ENCODE data around the gene CUX1.
"Not testable (repeated sequence)": the region's sequence is repeated elsewhere in the genome, so short reads cannot be mapped to it uniquely, and the experiment has no call there.

The CUX1 gene

GRCh38 chr7:102047167-102047566 lies 229.7 kb downstream of the CUX1 start:
- TF ChIP-seq, protein P1, sequence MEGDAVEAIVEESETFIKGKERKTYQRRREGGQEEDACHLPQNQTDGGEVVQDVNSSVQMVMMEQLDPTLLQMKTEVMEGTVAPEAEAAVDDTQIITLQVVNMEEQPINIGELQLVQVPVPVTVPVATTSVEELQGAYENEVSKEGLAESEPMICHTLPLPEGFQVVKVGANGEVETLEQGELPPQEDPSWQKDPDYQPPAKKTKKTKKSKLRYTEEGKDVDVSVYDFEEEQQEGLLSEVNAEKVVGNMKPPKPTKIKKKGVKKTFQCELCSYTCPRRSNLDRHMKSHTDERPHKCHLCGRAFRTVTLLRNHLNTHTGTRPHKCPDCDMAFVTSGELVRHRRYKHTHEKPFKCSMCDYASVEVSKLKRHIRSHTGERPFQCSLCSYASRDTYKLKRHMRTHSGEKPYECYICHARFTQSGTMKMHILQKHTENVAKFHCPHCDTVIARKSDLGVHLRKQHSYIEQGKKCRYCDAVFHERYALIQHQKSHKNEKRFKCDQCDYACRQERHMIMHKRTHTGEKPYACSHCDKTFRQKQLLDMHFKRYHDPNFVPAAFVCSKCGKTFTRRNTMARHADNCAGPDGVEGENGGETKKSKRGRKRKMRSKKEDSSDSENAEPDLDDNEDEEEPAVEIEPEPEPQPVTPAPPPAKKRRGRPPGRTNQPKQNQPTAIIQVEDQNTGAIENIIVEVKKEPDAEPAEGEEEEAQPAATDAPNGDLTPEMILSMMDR (IDR thresholded peaks at IDR 0.05; ENCODE audit: insufficient read depth, low read length, missing control alignments) = no peak
- DNase-seq (ENCODE audit: low read depth, low spot score) = no peak
- H3K4me3 ChIP-seq (ENCODE audit: low read depth, low read length) = no peak overlapping the region
- ChIA-PET POLR2A (no interaction called here), CTCF (interaction anchor here (1.5 kb wide), 1 partner anchor 359 kb away, joined by 3 read pairs; no protein-coding TSS in a partner anchor)

GRCh38 chr7:102049765-102050164 lies 232.3 kb downstream of the CUX1 start:
- TF ChIP-seq, protein P1 (IDR thresholded peaks at IDR 0.05; ENCODE audit: insufficient read depth, low read length, missing control alignments) = no peak
- no peak for DNase-seq (ENCODE audit: low read depth, low spot score)
- POLR2A ChIA-PET = no interaction called here
- CTCF ChIA-PET = interaction anchor here (1.7 kb wide), 1 partner anchor 13 kb away, joined by 4 read pairs; no protein-coding TSS in a partner anchor
- no peak overlapping the region for H3K4me3 ChIP-seq (ENCODE audit: low read depth, low read length)

- no peak for DNase-seq (ENCODE audit: low read depth, low spot score)
- TF ChIP-seq, protein P1 (IDR thresholded peaks at IDR 0.05; ENCODE audit: insufficient read depth, low read length, missing control alignments) = no peak
- CTCF ChIA-PET = no interaction called here
- POLR2A ChIA-PET = no interaction called here
- no peak overlapping the region for H3K4me3 ChIP-seq (ENCODE audit: low read depth, low read length)
These were observed 233.5 kb downstream of the CUX1 start for GRCh38 chr7:102050864-102051460.

DNA sequence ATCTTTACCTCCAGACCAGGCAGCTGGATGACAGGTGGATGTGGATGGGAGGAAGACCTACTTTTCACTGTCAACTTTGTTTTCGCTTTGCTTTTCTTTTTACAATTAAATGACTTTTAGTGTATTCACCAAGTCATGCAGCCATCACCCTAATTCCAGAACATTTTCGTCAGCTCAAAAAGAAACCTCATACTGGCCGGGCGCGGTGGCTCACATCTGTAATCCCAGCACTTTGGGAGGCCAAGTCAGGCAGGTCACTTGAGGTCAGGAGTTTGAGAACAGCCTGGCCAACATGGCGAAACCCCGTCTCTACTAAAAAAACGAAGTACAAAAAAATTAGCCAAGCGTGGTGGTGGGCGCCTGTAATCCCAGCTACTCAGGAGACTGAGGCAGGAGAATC lies 234.3 kb downstream of the CUX1 start:
- DNase-seq (ENCODE audit: low read depth, low spot score); CTCF ChIA-PET; POLR2A ChIA-PET; H3K4me3 ChIP-seq (ENCODE audit: low read depth, low read length): not testable (repeated sequence)

DNA sequence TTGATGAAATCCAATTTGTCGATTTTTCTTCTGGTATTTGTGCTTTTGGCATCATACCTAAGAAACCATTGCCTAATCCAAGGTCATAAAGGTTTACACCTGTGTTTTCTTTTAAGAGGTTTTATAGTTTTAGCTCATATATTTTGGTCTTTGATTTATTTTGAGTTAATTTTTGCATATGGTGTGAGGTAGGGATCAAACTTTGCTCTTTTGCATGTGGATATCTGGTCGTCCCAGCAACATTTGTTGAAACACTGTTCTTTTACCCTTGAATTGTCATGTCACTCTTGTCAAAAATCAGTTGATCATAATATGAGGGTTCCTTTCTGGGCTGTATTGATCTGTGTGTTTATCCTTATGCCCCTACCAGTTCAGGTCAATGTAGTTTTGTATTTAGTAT lies 236.7 kb downstream of the CUX1 start:
- CTCF ChIA-PET = no interaction called here
- TF ChIP-seq, protein P1 (IDR thresholded peaks at IDR 0.05; ENCODE audit: insufficient read depth, low read length, missing control alignments) = no peak
- H3K4me3 ChIP-seq (ENCODE audit: low read depth, low read length) = no peak overlapping the region
- POLR2A ChIA-PET = no interaction called here
- DNase-seq (ENCODE audit: low read depth, low spot score) = no peak

GRCh38 chr7:102055181-102055976 lies 238.0 kb downstream of the CUX1 start:
- no peak for DNase-seq (ENCODE audit: low read depth, low spot score)
- CTCF ChIA-PET = interaction anchor here (1.4 kb wide), 1 partner anchor 181 kb away, joined by 3 read pairs; no protein-coding TSS in a partner anchor
- TF ChIP-seq, protein P1 (IDR thresholded peaks at IDR 0.05; ENCODE audit: insufficient read depth, low read length, missing control alignments) = no peak
- H3K4me3 ChIP-seq (ENCODE audit: low read depth, low read length) = no peak overlapping the region
- POLR2A ChIA-PET = no interaction called here
